Raji (cell line): ENCODE results near the gene POLR2J.

ENCODE experiments used
- POLR2A ChIP-seq: IDR thresholded peaks from 2 replicates; pipeline ENCODE4 v1.6.1; 2011; ENCODE audit warnings: low read depth, low read length, control low read depth; ENCODE audit not compliant: insufficient read depth

POLR2J gene

GRCh38 chr7:102439963-102440795 is 38.5 kb downstream of the POLR2J start:
- TF ChIP-seq POLR2A, result no peak

DNA sequence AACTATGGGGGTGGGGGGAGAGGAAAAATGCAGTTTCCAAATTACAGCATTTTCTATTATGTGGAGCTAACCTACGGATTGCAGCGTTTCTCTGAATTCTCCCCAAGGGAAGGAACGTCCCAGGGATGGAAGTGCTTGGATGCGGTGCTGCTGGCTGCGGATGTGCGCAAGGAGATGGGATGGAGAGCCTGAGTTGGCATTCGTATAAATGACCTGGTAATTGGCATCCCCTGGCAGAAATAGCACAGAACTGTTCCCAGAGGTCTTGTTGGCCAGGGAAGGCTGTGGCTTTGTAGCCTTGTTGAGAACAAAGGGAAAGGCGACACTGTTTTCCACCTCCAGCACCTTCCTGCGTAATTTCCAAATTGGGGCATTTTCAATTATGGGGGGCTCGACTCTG is 42.6 kb downstream of the POLR2J start:
- TF ChIP-seq POLR2A, result no peak

DNA sequence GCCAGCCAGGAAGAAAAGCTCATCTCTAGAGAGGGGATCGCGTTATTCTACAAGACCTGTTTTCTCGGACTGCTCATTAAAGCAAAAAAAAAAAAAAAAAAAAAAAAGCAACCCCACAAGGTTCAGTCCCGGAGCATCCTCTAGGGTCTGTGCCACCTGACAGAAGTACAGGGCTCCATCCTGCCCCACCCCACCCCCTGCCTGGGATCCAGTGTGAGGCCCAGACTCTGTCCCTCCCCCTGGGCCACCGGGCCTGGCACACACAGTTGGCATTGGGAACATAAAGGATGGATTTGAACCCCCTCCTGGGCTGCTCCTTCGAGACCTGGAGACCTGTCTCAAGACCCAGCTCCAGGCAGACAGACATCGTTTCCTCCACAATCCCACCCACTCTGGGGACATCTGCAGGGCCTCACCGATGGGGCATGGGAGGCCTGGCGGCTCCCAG is 44.7 kb downstream of the POLR2J start:
- no peak for TF ChIP-seq POLR2A

- peak; percentile 72 for TF ChIP-seq POLR2A
These were observed 45.3 kb downstream of the POLR2J start, which contains the start of gene ORAI2 for GRCh38 chr7:102433219-102434038. ORAI2 (plus strand) TSS chr7:102433575; CDS start chr7:102438957, 5,382 bp downstream.

DNA sequence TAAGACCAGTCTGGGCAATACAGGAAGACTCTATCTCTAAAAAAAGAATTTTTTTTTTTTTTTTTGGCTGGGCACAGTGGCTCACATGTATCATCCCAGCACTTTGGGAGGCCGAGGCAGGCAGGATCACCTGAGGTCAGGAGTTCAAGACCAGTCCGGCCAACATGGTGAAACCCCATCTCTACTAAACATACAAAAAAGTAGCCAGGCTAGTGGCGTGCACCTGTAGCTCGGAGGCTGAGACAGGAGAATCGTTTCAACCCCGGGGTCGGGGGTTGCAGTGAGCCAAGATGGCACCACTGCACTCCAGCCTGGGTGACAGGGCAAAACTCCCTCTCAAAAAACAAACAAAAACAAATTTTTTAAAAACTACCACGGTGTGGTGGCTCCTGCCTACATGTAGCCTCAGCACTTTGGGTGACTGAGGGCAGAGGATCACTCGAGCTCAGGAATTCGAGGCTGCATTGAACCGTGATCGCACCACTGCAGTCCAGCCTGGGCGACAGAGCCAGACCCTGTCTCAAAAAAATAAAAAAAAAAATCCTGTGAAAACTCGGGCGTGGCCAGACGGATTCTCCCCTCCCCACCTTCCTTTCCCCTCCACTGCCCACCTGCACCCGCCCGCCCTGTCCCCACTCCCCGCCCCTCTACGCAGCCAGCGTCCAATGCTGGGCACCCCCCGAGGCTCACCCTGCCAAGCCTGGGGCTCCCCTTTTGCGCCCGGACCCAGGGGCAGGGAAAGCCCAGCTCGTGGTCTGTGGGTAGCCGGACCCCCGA is 46.1 kb downstream of the POLR2J start:
- TF ChIP-seq POLR2A, result peak; percentile 56

DNA sequence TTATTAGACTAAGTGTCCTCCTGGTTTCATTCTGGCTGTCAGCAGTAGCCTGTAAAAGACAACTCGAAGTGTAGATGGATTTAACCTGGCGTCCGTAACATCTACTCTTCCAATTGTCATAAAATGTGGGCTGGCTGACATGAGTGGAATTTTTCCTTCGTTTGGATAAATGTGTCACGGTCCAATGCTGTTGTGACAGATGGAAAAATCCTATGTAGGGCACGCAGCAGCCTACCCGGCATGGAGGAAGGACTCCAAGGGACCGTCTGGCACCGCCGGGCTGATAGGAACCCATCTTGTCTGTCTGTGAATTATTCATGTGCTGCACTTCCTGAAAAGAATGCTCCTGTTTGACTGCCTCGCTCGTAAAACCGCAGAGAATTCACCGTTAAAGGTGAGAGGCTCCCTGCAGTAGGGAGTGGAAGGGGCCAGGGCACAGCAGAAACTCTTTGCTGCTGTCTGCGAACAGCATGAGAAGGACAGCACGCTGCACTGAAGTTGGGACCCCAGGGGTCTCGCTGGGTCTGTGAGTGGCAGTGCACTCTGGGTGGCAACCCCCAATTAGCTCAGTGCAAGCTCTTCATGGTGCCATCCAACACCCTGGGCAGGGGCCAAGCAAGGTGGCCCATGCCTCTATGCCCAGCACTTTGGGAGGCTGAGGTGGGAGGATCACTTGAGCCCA is 47.0 kb downstream of the POLR2J start:
- peak; percentile 67 for TF ChIP-seq POLR2A

DNA sequence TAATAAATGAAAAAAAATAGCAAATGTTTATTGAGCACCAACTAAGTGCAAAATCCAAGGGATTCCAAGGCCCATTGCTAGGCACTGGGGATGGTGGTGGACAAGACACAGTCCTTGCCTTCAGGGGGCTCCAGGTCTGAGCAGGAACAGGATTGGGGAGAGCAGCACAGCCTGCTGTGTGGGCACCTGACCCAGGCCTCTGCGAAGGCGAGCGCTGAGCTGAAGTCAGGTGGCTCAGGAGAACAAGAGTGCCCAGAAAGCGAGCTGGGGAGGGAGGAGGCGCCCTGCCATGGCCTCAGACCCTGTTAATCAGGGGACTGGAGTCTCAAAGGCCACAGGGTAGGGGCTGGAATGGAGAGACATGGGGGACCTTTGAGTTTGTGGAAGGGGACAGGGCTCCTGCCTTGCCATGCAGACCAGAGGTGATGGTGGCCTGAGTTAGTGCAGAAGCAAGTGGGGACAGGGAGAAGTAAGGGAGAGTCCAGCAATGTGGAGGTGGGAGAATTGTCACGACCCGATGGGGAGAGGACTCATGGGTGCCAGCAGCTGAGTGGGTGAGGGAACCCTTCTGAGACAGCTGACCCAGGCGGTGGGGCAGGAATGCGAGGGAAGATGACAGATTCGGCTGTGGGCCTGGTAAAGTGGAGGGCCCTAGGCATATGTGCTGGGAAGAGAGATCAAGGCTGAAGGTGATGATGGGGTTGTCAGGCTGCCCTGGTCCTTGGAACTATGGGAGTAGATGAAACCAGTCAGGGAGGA is 49.4 kb downstream of the POLR2J start:
- no peak for TF ChIP-seq POLR2A

- TF ChIP-seq POLR2A, result no peak
These were observed 51.7 kb downstream of the POLR2J start for GRCh38 chr7:102427019-102427405.

DNA sequence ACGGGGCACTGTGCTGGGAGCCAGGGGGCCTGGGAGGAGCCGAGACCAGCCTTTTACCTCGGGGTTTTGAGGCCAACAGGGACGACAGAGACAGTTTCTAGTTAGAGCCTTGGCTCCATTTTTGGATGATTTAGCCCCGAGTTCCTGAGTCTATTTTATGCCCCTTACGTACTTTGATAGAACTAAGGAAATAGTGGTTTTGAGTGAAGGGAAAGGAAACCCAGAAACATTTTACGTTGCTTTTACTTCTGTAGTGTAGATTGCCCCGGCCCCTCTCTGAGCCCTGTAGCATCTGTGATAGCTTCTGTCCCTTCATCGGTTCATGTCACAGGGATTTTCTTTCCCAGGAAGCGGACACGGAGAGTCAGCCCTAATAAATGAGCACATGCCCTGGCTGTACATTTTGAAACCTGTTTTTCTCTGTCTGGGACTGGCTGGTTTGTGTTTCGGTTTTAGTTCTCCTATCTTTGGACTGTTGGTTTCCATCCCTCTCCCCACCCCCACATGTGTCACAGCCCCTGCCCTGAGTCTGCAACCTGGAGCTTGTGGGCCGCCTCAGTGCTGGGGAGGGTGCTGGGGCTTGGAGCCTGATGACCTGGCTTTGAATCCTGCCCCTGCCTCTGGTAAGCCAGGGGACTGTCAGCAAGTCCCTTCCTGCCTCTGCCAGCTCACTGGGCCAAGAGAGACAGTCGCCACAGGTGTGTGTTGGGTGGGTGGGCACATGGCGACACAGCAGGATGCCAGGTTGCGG is 52.3 kb downstream of the POLR2J start:
- TF ChIP-seq POLR2A, result no peak

GRCh38 chr7:102425639-102426267 is 53.0 kb downstream of the POLR2J start:
- TF ChIP-seq POLR2A, result peak; percentile 87

DNA sequence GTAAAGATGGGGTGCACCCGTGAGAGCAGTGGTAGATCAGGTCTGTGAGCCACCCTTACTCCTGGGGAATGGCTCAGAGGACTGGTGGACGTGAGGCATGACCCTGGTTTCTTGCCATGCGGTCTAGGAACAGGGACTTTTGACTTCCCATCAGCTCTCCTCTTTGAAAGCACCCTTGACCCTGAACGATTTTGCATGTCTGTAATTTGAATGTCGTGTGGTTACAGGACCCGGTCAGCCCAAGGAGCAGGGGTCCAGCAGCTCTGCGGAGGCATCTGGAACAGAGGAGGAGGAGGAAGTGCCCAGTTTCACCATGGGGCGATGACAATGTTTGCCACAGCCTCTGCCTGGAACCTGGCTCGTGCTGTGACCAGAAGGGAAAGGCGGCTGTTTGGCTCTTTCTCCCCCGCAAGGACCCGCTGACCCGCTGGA is 53.9 kb downstream of the POLR2J start:
- TF ChIP-seq POLR2A, result peak; percentile 60

- TF ChIP-seq POLR2A, result no peak
These were observed 54.6 kb downstream of the POLR2J start for GRCh38 chr7:102424129-102424551.
